Measurements from ENCODE around the gene MARF1.

DNA sequence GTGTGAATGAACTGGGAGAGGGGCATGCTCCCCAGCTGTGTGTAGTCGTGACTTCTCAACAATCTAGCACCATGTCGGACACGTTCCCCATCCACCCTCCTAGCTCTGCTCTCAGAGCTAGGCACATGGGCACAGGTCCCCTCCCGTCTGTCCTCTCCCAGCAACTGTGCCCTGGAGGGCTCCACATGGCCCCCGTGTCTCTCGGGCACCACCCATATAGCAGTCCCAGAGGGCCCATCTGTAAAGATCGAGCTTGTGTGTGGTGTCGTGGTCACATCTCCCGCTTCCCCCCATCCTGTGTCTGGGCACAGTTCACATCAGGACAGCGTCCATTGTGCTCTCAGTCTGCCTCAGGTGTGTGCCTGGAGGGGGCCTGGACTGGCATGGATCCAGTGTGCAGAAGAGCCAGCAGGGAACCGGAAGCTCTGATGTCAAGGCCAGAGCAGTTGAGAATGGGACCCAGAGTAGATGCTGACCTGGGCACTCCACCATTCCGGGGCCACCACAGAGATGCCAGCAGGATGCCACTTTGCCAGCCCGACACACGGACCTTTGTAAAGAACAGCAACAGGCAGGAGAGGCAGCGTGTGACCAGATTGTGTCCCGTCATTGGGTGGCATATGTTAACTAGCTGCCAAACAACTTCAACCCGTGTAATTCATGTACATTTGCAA, 55.7 kb downstream of the MARF1 start:
- TF ChIP-seq, protein P1, sequence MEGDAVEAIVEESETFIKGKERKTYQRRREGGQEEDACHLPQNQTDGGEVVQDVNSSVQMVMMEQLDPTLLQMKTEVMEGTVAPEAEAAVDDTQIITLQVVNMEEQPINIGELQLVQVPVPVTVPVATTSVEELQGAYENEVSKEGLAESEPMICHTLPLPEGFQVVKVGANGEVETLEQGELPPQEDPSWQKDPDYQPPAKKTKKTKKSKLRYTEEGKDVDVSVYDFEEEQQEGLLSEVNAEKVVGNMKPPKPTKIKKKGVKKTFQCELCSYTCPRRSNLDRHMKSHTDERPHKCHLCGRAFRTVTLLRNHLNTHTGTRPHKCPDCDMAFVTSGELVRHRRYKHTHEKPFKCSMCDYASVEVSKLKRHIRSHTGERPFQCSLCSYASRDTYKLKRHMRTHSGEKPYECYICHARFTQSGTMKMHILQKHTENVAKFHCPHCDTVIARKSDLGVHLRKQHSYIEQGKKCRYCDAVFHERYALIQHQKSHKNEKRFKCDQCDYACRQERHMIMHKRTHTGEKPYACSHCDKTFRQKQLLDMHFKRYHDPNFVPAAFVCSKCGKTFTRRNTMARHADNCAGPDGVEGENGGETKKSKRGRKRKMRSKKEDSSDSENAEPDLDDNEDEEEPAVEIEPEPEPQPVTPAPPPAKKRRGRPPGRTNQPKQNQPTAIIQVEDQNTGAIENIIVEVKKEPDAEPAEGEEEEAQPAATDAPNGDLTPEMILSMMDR (IDR thresholded peaks at IDR 0.05): no peak
- no peak for TF ChIP-seq POLR2A (IDR thresholded peaks at IDR 0.05)

Measured in uterus (tissue), 2 donors.